Measurements from ENCODE around the gene MIAT.

MIAT gene

GRCh38 chr22:26646158-26646557 is 11.2 kb upstream of the MIAT start:
- DNase-seq (ENCODE audit: extremely low read depth, insufficient read length) = no peak
- H3K4me3 ChIP-seq (replicated peaks; ENCODE audit: low read depth, low read length) = no peak overlapping the region
- H3K36me3 ChIP-seq (ENCODE audit: control insufficient read depth, insufficient read depth, low read length) = no peaks in the 10 kb centered on the region
- TF ChIP-seq, protein P1, sequence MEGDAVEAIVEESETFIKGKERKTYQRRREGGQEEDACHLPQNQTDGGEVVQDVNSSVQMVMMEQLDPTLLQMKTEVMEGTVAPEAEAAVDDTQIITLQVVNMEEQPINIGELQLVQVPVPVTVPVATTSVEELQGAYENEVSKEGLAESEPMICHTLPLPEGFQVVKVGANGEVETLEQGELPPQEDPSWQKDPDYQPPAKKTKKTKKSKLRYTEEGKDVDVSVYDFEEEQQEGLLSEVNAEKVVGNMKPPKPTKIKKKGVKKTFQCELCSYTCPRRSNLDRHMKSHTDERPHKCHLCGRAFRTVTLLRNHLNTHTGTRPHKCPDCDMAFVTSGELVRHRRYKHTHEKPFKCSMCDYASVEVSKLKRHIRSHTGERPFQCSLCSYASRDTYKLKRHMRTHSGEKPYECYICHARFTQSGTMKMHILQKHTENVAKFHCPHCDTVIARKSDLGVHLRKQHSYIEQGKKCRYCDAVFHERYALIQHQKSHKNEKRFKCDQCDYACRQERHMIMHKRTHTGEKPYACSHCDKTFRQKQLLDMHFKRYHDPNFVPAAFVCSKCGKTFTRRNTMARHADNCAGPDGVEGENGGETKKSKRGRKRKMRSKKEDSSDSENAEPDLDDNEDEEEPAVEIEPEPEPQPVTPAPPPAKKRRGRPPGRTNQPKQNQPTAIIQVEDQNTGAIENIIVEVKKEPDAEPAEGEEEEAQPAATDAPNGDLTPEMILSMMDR (IDR thresholded peaks at IDR 0.05; ENCODE audit: insufficient read depth, low read length, poor library complexity, severe bottlenecking) = no peak
- H3K27me3 ChIP-seq (replicated peaks; ENCODE audit: control insufficient read depth, insufficient read depth, low read length) = no peaks in the 10 kb centered on the region

DNA sequence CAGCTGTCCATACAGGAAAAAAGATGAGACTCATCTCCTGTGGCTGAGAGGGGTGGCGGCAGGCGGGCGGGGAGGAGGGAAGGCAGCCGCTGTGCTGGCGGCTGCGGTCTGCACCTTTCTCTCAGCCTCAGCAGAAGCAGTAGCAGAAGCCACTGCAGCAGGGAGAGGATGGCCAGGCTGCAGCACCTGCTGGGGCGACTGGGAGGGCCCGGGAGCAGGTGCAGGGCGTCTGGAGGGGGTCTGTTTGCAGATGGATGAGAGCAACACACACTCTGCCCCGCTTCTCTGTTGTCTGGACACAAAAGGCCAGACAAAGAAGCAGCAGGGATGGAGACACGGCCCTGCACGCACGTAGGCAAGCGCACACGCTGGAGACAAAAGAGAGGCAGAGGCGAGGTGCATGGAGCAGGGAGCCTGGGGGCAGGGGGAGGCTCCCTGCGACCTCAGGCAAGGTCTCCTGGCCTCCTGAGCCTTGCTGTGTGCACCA is 9.3 kb upstream of the MIAT start:
- Histone ChIP-seq H3K36me3 (ENCODE audit: control insufficient read depth, insufficient read depth, low read length) (no peaks in the 10 kb centered on the region), H3K4me3 (replicated peaks; ENCODE audit: low read depth, low read length) (no peak overlapping the region), H3K27me3 (replicated peaks; ENCODE audit: control insufficient read depth, insufficient read depth, low read length) (no peaks in the 10 kb centered on the region)
- no peak for DNase-seq (ENCODE audit: extremely low read depth, insufficient read length)
- TF ChIP-seq, protein P1 (IDR thresholded peaks at IDR 0.05; ENCODE audit: insufficient read depth, low read length, poor library complexity, severe bottlenecking) = no peak

DNA sequence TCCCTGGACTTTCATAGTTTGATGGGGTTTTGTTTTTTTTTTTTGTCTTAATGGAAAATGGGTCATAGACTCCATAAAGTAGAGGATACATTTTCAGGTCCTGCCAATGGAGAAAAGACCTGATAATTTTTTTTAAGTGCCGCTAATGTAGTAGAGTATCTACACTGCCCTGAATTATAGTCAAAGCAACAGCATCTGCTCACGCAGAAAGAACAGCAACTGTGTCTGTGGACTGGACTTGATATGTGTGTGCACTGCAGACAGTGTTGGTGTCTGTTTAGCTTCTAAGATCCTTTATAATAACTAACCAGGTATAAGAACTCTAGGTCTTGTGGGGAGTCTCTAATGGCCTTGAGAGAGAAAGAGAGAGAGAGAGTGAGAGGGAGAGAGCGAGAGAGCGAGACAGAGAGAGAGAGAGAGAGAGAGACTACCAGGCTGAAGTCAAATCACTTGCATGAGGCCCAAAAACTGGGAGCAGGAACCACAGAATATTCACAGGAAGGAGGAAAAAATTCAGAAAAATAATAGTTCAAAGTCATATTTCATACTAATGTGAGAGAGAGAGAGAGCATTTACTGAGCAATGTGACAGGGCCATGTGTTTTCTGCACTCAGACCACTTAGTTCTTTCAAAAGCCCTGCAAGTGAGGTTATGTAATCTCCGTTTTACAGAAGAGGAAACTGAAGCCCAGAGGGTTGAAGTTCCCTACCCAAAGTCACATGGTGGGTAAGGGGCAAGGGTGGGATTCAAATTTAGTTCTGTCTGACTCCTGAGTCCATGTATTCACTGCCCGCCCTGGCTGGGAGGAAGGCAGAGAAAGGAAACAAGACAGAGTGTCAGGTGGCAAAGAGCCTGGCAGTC is 8.6 kb upstream of the MIAT start:
- no peaks in the 10 kb centered on the region for H3K27me3 ChIP-seq (replicated peaks; ENCODE audit: control insufficient read depth, insufficient read depth, low read length)
- DNase-seq (ENCODE audit: extremely low read depth, insufficient read length) = no peak
- no peaks in the 10 kb centered on the region for H3K36me3 ChIP-seq (ENCODE audit: control insufficient read depth, insufficient read depth, low read length)
- H3K4me3 ChIP-seq (replicated peaks; ENCODE audit: low read depth, low read length) = no peak overlapping the region
- TF ChIP-seq, protein P1 (IDR thresholded peaks at IDR 0.05; ENCODE audit: insufficient read depth, low read length, poor library complexity, severe bottlenecking) = no peak

- no peak for DNase-seq (ENCODE audit: extremely low read depth, insufficient read length)
- TF ChIP-seq, protein P1 (IDR thresholded peaks at IDR 0.05; ENCODE audit: insufficient read depth, low read length, poor library complexity, severe bottlenecking) = no peak
- no peak overlapping the region for H3K4me3 ChIP-seq (replicated peaks; ENCODE audit: low read depth, low read length)
- H3K27me3 ChIP-seq (replicated peaks; ENCODE audit: control insufficient read depth, insufficient read depth, low read length) = no peaks in the 10 kb centered on the region
- H3K36me3 ChIP-seq (ENCODE audit: control insufficient read depth, insufficient read depth, low read length) = no peaks in the 10 kb centered on the region
These were observed 6.5 kb upstream of the MIAT start for GRCh38 chr22:26650722-26651421.

DNA sequence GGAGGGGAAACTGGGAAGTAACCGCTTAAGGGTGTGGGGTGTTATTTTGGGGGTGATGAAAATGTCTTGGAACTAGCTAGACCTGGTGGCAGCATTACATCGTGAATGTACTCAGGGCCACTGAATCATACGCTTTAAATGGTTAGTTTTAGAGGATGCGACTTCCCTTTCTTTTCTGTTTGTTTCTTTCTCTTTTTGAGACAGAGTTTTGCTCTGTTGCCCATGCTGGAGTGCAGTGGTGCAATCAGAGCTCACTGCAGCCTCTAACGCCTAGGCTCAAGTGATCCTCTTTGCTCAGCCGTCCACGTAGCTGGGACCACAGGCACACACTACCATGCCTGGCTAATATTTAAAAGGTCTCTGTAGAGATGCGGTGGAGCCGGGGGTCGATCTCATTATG is 5.6 kb upstream of the MIAT start:
- Histone ChIP-seq H3K36me3 (ENCODE audit: control insufficient read depth, insufficient read depth, low read length) (no peaks in the 10 kb centered on the region), H3K27me3 (replicated peaks; ENCODE audit: control insufficient read depth, insufficient read depth, low read length) (peaks cover under 1% of the 10 kb centered on the region; the same call in 1 of the 2 replicates), H3K4me3 (replicated peaks; ENCODE audit: low read depth, low read length) (no peak overlapping the region)
- TF ChIP-seq, protein P1 (IDR thresholded peaks at IDR 0.05; ENCODE audit: insufficient read depth, low read length, poor library complexity, severe bottlenecking) = no peak
- no peak for DNase-seq (ENCODE audit: extremely low read depth, insufficient read length)

Data from GM06990 (cell line).